ENCODE data around the gene PTPRE. TPM values are rescaled to one million over a fixed set of nuclear protein-coding genes. Genes with fewer than 3 reads are reported as not detected.

Gene PTPRE
- polyA plus RNA-seq, 4 donors = 4.5 to 7.5 (median 6.6) TPM

DNA sequence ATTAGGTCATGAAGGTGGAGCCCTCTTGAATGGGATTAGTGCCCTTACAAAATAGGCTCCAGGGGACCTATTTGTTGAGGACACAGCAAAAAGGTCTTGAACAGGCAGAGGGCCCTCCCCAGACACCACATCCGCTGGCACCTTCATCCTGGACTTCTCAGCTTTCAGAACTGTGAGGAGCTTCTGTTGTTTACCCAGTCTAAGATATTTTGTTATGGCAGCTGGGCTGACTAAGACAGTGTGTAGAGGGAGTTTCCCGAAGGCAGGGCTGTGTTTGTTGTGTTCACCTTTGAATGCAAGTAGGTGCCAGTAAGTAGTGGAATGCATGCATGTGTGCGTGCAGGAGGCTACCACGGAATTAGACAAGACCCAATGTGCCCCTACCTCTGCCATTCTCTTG is 106.7 kb downstream of the PTPRE start:
- no peak for DNase-seq (ENCODE audit: low read depth in 4 of 4, low spot score in 2 of 4)

GRCh38 chr10:128014236-128014635 is 107.3 kb downstream of the PTPRE start:
- DNase-seq (ENCODE audit: low read depth in 4 of 4, low spot score in 2 of 4) = no peak

DNA sequence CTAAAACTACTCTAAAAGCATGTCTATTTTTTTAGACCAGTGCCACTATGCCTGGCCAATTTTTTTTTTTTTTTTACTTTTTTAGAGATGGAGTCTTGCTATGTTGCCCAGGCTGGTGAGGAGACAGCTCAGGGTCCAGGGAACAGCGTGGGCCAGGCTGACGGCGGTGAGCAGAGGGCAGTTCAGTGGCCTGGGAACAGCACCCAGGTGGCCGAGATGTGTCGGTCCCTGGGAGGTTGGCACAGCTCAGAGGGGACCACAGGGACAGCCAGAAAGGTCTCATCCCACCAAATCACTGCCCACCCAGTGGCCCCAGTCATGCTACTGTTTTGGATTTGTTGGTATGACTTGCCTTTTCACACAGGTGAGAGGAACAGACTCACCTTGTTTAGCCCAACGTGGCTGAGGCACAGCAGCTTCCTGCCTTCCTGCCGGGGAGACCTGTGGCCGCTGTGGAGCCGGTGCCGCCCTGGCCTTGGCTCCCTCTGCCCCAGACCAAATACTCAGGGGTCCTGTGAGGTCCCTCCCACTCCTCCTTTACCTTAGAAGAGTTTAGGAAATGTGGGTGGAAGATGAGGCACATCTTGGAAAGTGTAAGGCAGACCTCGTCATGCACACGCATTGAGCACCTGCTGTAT is 109.6 kb downstream of the PTPRE start:
- DNase-seq (ENCODE audit: low read depth in 4 of 4, low spot score in 2 of 4) = no peak

DNA sequence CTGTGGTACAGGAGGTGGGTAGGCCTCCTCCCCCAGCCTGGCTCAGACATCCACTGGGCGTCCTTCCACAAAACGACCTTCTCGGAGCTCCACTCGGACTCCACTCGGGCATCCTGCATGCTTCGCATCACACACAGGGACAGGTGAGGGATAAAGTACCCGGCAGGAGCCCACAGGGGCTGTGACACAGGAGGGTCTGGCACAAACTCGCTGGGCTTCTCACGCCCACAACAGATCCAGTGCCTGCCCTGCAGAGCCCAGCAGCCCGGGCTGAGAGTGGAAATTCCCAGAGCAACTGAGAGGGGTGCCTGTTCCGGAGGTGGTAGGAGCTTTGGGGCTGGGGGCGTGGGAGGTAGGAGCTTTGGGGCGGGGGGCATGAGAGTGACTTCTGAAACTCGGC is 110.9 kb downstream of the PTPRE start:
- DNase-seq (ENCODE audit: low read depth in 4 of 4, low spot score in 2 of 4) = no peak

- DNase-seq (ENCODE audit: low read depth in 4 of 4, low spot score in 2 of 4) = peak in 3 of 4 donors; percentile 15 to 49 (median 34)
These were observed 111.3 kb downstream of the PTPRE start for GRCh38 chr10:128018236-128018635.

DNA sequence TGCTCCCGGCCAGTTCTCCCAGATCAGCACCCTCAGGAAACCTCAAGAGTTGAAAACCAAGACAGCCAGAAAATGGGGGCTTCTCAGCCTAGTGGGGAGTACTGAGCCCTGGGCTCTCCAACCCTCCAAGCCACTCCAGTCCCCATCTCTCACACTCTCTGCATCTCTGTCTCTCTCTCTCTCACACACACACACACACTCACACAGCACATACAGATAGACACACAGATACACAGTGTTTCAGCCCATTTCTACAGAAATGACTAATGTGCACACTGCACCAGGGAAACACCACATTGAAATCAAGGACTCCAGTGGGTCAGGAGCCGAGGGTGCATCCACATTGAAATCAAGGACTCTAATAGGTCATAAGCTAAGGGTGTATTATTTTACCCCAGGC is 111.8 kb downstream of the PTPRE start:
- no peak for DNase-seq (ENCODE audit: low read depth in 4 of 4, low spot score in 2 of 4)

DNA sequence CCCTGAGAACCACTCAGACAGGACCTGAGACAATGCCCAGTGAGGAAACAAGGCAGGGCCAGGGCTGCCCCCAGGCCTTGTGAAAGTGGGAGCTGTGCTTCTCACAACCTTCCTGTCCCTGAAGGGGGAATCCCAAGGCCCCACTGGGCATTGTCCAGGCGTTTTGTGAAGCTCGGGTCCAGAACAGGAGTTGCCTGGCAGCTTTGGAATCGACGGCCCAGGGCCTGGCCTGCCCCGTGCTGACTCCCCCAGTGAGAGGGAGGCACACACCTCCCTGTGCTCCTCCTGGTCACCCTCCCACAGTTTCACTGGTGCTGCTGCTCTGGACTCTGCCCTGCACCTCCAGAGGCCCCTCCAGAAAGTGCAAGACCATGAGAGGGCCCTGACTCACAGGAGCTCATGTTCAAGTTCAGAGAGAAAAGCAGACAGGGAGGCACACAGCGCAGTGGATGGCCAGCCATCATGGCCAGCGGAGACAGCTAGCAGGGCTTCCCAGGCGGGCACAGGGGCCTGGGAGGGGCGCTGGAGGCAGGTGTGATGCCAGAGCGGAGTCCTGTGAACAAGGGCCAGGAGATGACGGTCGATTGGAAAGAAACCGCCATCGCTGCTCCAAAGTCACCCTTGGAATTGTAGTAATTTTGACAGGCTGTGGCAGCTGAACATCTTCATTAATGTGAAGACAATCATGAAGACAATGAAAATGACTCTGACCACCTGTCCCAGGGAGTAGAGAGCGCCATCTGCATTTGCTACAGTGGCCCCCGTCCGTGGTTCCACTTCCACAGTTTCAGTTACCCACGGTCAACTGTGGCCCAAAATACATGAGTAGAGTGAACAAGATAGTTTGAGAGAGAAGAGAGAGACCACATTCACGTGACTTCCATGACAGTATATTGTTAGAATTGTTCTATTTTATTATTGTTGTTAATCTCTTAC is 115.6 kb downstream of the PTPRE start:
- no peak for DNase-seq (ENCODE audit: low read depth in 4 of 4, low spot score in 2 of 4)

GRCh38 chr10:128024426-128024825 is 117.5 kb downstream of the PTPRE start:
- no peak for DNase-seq (ENCODE audit: low read depth in 4 of 4, low spot score in 2 of 4)

DNA sequence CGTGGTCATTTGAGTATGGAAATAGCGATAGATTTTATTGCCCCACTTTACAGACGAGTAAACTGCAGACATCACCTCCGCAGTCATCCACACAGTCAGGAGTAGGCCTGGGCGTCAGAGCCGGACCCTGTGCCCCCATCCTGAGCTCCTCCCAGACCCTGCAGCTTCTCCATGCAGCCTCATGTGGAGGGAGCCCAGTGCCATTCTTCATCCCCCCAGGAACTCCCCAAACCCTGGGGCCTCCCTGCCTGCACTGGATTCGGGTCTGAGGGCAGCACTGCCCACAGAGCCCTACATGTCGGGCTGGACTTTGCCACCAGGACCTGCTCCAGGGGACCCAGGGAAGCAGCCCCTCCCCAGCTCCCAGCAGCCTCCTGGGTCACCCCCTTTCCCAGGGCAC is 118.5 kb downstream of the PTPRE start:
- no peak for DNase-seq (ENCODE audit: low read depth in 4 of 4, low spot score in 2 of 4)

- no peak for DNase-seq (ENCODE audit: low read depth in 4 of 4, low spot score in 2 of 4)
These were observed 119.0 kb downstream of the PTPRE start for GRCh38 chr10:128025951-128026350.

DNA sequence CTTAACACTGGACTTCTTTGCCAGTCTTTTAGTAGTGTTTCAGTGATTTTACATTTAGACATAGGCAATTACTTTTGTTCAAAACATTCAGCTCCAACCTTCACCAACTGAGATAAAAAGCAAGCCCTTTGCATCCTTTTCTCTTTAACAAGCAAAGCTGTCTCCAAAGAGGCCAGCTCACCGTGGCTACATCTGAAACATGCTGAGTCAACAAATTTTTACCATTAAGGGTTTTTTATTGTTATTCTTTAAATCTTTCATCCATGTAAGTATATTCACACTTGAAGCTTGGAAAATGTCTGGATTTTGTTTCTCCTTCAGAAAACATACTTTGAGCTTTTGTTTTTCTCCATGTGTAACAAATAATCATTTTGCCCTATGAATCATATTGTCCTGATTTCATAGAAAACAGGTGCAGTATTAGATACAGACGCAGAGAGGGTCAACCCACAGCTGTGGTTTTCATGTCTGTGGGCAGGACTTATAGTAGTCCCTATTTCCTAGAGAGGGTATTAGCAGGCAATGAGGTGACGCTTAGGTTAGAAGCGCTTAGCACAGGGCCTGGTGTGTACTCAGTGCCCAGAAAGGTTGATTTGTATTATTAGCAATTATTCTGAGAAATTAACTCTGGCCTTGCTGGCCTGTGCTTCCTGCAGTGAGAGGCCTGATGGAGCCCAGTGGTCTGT is 119.9 kb downstream of the PTPRE start:
- no peak for DNase-seq (ENCODE audit: low read depth in 4 of 4, low spot score in 2 of 4)

GRCh38 chr10:128027306-128027705 is 120.4 kb downstream of the PTPRE start:
- no peak for DNase-seq (ENCODE audit: low read depth in 4 of 4, low spot score in 2 of 4)

- DNase-seq (ENCODE audit: low read depth in 4 of 4, low spot score in 2 of 4) = no peak
These were observed 121.1 kb downstream of the PTPRE start for GRCh38 chr10:128027822-128028507.

GRCh38 chr10:128028508-128029289 is 121.8 kb downstream of the PTPRE start:
- no peak for DNase-seq (ENCODE audit: low read depth in 4 of 4, low spot score in 2 of 4)

DNA sequence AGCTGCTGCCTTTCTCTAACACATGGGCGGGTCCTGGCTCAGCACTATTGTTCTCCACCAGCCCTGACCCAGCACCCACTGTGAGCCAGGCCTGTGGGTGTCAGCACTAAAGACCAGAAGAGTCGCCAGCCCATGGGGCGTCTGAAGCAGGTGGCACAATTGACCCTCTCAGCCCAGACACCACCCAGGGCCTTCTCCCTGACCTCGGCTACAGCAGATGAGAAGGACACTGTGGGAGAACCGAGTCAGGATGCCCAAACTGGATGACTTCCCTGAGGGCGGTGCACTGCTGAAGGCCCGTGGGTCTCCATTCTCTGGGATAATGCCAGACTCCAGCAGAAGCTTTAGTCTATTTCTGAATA is 122.4 kb downstream of the PTPRE start:
- no peak for DNase-seq (ENCODE audit: low read depth in 4 of 4, low spot score in 2 of 4)

DNA sequence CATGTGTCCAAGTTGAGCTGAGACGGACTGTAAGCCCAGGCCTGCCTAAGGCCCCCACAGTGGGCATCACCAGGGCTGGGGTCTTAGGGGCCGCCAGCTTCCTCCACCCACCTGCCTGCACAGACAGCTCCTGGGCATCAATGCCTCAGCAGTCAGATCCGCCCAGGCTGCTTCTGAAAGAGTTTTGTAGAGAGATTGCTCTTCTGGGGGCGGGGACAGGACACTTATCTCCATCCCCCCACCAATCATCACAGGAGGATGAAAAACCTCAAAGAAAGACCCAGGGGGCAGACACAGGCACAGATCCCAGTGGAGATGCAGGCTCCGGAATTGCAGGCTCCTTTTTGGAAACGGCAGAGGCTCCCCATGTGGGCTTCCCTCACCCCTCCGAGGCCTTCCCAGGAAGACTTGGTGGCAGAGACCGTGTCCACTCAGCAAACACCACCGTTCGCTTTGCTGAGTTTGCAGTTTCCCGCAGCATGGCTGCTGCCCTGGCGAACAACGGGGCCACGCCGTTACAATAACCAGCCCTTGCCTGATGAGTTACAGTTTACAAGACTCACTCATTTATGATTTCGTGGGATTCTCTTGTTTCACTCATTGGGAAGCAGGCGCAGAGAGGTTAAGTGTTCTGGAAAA is 122.9 kb downstream of the PTPRE start:
- DNase-seq (ENCODE audit: low read depth in 4 of 4, low spot score in 2 of 4) = no peak

DNA sequence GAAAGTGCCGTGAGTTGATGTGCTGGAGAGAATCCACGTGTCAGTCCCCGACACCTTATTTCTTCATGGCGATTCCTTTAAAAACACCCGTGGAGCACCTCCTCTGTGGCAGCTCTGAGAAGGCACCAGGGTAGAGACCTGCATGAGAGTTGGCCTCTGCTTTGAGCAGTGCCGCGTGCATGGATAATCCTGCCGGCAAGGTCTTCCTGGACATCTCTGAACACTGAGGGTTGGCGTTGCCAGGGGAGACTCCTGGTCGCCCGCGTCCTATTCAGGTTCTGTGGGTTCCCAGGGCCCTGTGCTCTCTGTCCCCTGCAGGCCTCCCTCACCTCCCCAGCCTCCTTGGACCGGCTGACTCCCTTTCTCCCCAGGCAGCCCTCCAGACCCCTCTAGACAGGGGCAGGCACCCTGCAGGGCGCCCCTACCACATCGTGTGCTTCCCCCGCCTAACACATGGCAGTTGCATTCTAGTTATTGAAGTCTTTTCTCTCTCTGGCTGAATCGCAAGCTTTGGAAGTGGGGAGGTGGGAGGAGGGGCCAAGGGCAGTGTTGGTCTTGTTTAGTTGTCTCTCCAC is 123.7 kb downstream of the PTPRE start:
- no peak for DNase-seq (ENCODE audit: low read depth in 4 of 4, low spot score in 2 of 4)

- no peak for DNase-seq (ENCODE audit: low read depth in 4 of 4, low spot score in 2 of 4)
These were observed 124.3 kb downstream of the PTPRE start for GRCh38 chr10:128031216-128031615.

- DNase-seq (ENCODE audit: low read depth in 4 of 4, low spot score in 2 of 4) = no peak
These were observed 125.6 kb downstream of the PTPRE start for GRCh38 chr10:128032466-128032865.

Data from left renal cortex interstitium (tissue), 4 donors.